Lung (tissue), 12 donors: ENCODE results near the gene DCDC1. TPM values are rescaled to one million over a fixed set of nuclear protein-coding genes. Genes with fewer than 3 reads are reported as not detected.
A peak's percentile ranks its signal among the peaks of the same experiment; 100 is the strongest.

ENCODE experiments used
- ATAC-seq: fragments of 200-7000 bp; cut with Tn5 transposase; one replicate; pipeline ENCODE4 v1.9.1; 2020; ENCODE audit warnings: moderate number of reproducible peaks; ENCODE audit not compliant: insufficient read depth, low FRiP score
- DNase-seq, 3 donors: peaks; one replicate each; pipeline ENCODE4 v3.0.0-alpha.2; 2013 to 2017
- H3K27ac ChIP-seq, 2 donors: one replicate each; pipeline ENCODE4 v1.5.1; 2013; ENCODE audit warnings: mild to moderate bottlenecking in 2 of 2, moderate library complexity in 2 of 2, control low read depth in 1 of 2, inconsistent platforms in 1 of 2, low read depth in 1 of 2, low read length in 1 of 2
- H3K27me3 ChIP-seq, 3 donors: one replicate each; pipeline ENCODE4 v1.5.1; 2013; ENCODE audit warnings: low read length in 2 of 3; ENCODE audit not compliant: control insufficient read depth in 3 of 3, insufficient read depth in 3 of 3
- H3K36me3 ChIP-seq, 4 donors: one replicate each; pipeline ENCODE4 v1.5.1; 2013; ENCODE audit warnings: low read length in 4 of 4, mild to moderate bottlenecking in 1 of 4, moderate library complexity in 1 of 4; ENCODE audit not compliant: control insufficient read depth in 4 of 4, insufficient read depth in 4 of 4
- H3K4me1 ChIP-seq, 5 donors: one replicate each; pipeline ENCODE4 v1.5.1; 2013; ENCODE audit warnings: low read length in 5 of 5, mild to moderate bottlenecking in 2 of 5, moderate library complexity in 1 of 5; ENCODE audit not compliant: control insufficient read depth in 5 of 5, insufficient read depth in 5 of 5
- H3K4me3 ChIP-seq: one replicate; pipeline ENCODE4 v1.5.1; 2013; ENCODE audit warnings: mild to moderate bottlenecking, control low read depth, moderate library complexity
- H3K9ac ChIP-seq, 2 donors: one replicate each; pipeline ENCODE4 v1.5.1; 2013; ENCODE audit warnings: low read length in 2 of 2, control low read depth in 1 of 2; ENCODE audit not compliant: insufficient read depth in 1 of 2
- H3K9me3 ChIP-seq, 4 donors: one replicate each; pipeline ENCODE4 v1.5.1; 2013; ENCODE audit warnings: low read length in 3 of 4, mild to moderate bottlenecking in 1 of 4, moderate library complexity in 1 of 4; ENCODE audit not compliant: control insufficient read depth in 4 of 4, insufficient read depth in 3 of 4
- WGBS, 2 donors: extraction: QIAGEN DNeasy Blood & Tissue Kit; methylation state at CpG; one replicate each; pipeline ENCODE4 v1.1.7; 2013; 5-methylcytosine and 5-hydroxymethylcytosine counted together
- polyA plus RNA-seq, 2 donors: library from polyadenylated mRNA; stranded (reverse); fragments of 200-250 nt; gene quantifications; one replicate each; pipeline ENCODE4 v1.2.1, GENCODE V29; 2013
- total RNA-seq, 2 donors: library from RNA; depleted of rRNA in 1 of 2; stranded (reverse); fragments of >200 nt in 1 of 2; gene quantifications; one replicate each; pipeline ENCODE4 v1.2.1, GENCODE V29; 2014 to 2021
- TF ChIP-seq, protein P1 (sequence below): IDR thresholded peaks from 2 replicates; pipeline ENCODE4 v1.5.1; 2012; ENCODE audit warnings: mild to moderate bottlenecking; ENCODE audit errors: control extremely low read depth, extremely low read depth
- donor health status: control.
- donor health status: control.
- donor health status: Bipolar disorder and iron deficiency.
- donor health status: healthy.
- donor health status: DM: yes; HTN: yes; CAD: no.

The DCDC1 gene
- total and polyA plus RNA-seq, 4 donors: 0.47 to 20.6 (median 4.7) TPM

GRCh38 chr11:30893318-30893717 is 476.2 kb downstream of the DCDC1 start:
- Histone ChIP-seq H3K27ac (no peak overlapping the region), H3K27me3 (no peaks in the 10 kb centered on the region), H3K4me3 (no peak overlapping the region), H3K9ac (no peak overlapping the region), H3K4me1 (peaks cover 0 to 6% (median 0%) of the 10 kb centered on the region in 5 donors), H3K9me3 (no peaks in the 10 kb centered on the region), H3K36me3 (no peaks in the 10 kb centered on the region)
- ATAC-seq: no peak
- 61 to 78% methylated on average over 3 of the region's 3 CpGs for WGBS, 2 donors
- no peak for DNase-seq
- TF ChIP-seq, protein P1, sequence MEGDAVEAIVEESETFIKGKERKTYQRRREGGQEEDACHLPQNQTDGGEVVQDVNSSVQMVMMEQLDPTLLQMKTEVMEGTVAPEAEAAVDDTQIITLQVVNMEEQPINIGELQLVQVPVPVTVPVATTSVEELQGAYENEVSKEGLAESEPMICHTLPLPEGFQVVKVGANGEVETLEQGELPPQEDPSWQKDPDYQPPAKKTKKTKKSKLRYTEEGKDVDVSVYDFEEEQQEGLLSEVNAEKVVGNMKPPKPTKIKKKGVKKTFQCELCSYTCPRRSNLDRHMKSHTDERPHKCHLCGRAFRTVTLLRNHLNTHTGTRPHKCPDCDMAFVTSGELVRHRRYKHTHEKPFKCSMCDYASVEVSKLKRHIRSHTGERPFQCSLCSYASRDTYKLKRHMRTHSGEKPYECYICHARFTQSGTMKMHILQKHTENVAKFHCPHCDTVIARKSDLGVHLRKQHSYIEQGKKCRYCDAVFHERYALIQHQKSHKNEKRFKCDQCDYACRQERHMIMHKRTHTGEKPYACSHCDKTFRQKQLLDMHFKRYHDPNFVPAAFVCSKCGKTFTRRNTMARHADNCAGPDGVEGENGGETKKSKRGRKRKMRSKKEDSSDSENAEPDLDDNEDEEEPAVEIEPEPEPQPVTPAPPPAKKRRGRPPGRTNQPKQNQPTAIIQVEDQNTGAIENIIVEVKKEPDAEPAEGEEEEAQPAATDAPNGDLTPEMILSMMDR: no peak

DNA sequence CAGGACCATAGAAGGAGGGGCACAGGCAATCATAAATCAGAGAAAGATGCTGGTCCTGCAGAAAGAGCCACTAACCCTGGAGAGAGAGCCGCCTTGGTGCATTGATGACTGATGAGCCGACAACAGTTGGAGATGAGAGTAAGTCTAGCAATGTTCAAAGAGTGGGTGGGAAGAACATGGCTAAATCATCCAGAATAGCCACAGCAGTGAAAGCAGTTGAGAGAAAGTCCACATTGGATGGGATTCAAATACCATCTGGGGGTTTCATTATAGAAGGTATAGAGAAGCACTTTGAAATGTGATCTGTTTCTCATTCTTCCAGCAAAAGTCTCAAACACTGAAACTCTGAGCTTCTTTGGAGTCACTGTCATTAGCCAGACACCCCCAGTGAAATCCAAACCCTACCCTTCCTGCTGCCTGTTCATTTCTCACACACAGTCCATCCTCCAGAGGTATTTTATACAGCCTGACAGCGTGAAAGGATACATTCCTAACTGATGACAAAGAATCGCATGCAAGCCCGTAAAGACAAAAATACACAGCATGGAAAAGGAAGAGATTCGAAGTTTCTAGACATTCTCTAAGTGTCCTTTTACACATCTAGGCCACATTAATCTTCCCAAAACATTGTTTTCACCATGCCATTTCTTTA is 480.3 kb downstream of the DCDC1 start:
- Histone ChIP-seq H3K27ac (no peak overlapping the region), H3K9me3 (no peaks in the 10 kb centered on the region), H3K4me3 (no peak overlapping the region), H3K9ac (no peak overlapping the region), H3K27me3 (no peaks in the 10 kb centered on the region), H3K4me1 (peaks cover 0 to 6% (median 0%) of the 10 kb centered on the region in 5 donors), H3K36me3 (no peaks in the 10 kb centered on the region)
- ATAC-seq (no peak), DNase-seq (no peak)
- TF ChIP-seq, protein P1: no peak
- WGBS, 2 donors: 83 to 86% methylated on average over 6 of the region's 6 CpGs

DNA sequence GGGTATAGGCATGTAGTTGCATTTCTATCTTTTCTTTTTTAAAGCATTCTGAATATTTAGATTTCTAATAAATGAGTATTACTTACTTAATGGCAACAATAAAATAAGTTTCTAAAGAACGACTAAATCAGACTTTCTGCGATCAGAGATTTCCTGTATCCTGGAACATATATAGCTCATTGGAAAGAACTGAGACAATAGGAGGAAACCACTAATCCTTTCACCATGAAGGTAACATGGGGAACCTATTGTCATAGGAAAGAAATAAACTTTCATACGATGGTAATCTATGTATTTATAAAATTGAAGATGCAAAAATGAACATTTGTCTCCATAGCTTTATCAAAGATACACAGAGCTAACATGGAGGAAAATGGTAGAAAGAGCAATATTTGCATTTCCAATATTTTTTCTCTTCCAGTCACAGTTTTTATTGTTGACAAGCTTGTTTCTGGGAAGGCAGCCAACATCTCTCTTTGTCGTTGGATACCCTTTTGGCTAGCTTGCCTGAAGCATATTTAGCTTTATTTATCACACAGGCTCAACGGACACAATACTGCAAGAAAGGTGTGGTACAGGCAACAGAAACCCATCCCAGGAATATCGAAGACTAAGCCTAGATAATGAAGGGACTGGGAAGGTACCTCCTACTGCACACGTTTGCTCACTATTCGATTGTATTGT is 490.1 kb downstream of the DCDC1 start:
- no peak for ATAC-seq
- Histone ChIP-seq H3K4me3 (no peak overlapping the region), H3K36me3 (no peaks in the 10 kb centered on the region), H3K9me3 (no peaks in the 10 kb centered on the region), H3K27ac (no peak overlapping the region), H3K4me1 (peaks cover 0 to 58% (median 29%) of the 10 kb centered on the region in 5 donors), H3K27me3 (no peaks in the 10 kb centered on the region), H3K9ac (no peak overlapping the region)
- peak; percentile 64 to 95 (median 90) for DNase-seq
- TF ChIP-seq, protein P1: no peak
- WGBS, 2 donors: 40 to 43% methylated on average over 8 of the region's 8 CpGs
